ENCODE data around the gene VPS11.

The VPS11 gene

GRCh38 chr11:119087123-119087522 lies 19.5 kb downstream of the VPS11 start:
- Histone ChIP-seq H2BK120ac (ENCODE audit: low read depth, low read length) (no peak overlapping the region), H3K4me2 (ENCODE audit: insufficient read depth, low read length, poor library complexity, severe bottlenecking) (no peak overlapping the region), H2BK12ac (ENCODE audit: low read length) (no peak overlapping the region), H2AK5ac (ENCODE audit: low read depth, low read length) (no peak overlapping the region), H3K36me3 (replicated peaks in 1 of 2; ENCODE audit: control insufficient read depth in 2 of 2, insufficient read depth in 2 of 2, low read length in 2 of 2) (peaks cover 10 to 37% of the 10 kb centered on the region in 2 donors), H3K4ac (ENCODE audit: low read length) (no peak overlapping the region), H3K4me1 (ENCODE audit: control insufficient read depth in 2 of 2, insufficient read depth in 1 of 2, low read depth in 1 of 2, low read length in 2 of 2) (peaks cover 8 to 9% of the 10 kb centered on the region in 2 donors), H3K27me3 (ENCODE audit: control insufficient read depth in 3 of 3, insufficient read depth in 3 of 3, low read depth in 1 of 3, low read length in 3 of 3) (no peaks in the 10 kb centered on the region), H3K79me1 (ENCODE audit: low read depth, low read length) (peaks cover 9% of the 10 kb centered on the region), H3K14ac (ENCODE audit: low read length) (no peak overlapping the region), H2AFZ (ENCODE audit: low read length) (no peak overlapping the region), H3K18ac (ENCODE audit: low read length) (no peak overlapping the region), H3K4me3 (ENCODE audit: low read length in 2 of 2) (no peak overlapping the region), H2BK5ac (ENCODE audit: low read length) (no peak overlapping the region), H4K8ac (ENCODE audit: low read depth, low read length) (no peak overlapping the region), H2BK15ac (ENCODE audit: low read length) (no peak overlapping the region), H3K9me3 (replicated peaks in 1 of 2; ENCODE audit: control insufficient read depth in 2 of 2, insufficient read depth in 1 of 2, low read depth in 1 of 2, low read length in 2 of 2) (no peaks in the 10 kb centered on the region), H3K27ac (replicated peaks; ENCODE audit: low read length) (no peak overlapping the region), H3K9ac (ENCODE audit: low read depth, low read length, poor library complexity) (no peak overlapping the region), H4K91ac (ENCODE audit: low read depth, low read length, poor library complexity) (no peak overlapping the region), H3K23ac (ENCODE audit: low read depth, low read length, poor library complexity) (no peak overlapping the region)
- no peak for DNase-seq (ENCODE audit: low spot score)
- no CpG with 5 or more reads among the region's 6 CpGs for WGBS, 2 donors (ENCODE audit: extremely low coverage in 2 of 2, insufficient read length in 2 of 2, insufficient replicate concordance in 1 of 2)

- no peak overlapping the region for H3K27ac ChIP-seq (replicated peaks; ENCODE audit: low read length)
- no peaks in the 10 kb centered on the region for H3K27me3 ChIP-seq (ENCODE audit: control insufficient read depth in 3 of 3, insufficient read depth in 3 of 3, low read depth in 1 of 3, low read length in 3 of 3)
- no peak overlapping the region for H2BK120ac ChIP-seq (ENCODE audit: low read depth, low read length)
- H3K9ac ChIP-seq (ENCODE audit: low read depth, low read length, poor library complexity) = no peak overlapping the region
- no peak overlapping the region for H2AK5ac ChIP-seq (ENCODE audit: low read depth, low read length)
- H2AFZ ChIP-seq (ENCODE audit: low read length) = no peak overlapping the region
- H4K8ac ChIP-seq (ENCODE audit: low read depth, low read length) = no peak overlapping the region
- no peak for DNase-seq (ENCODE audit: low spot score)
- peaks cover 16 to 41% of the 10 kb centered on the region in 2 donors for H3K36me3 ChIP-seq (replicated peaks in 1 of 2; ENCODE audit: control insufficient read depth in 2 of 2, insufficient read depth in 2 of 2, low read length in 2 of 2)
- H3K4ac ChIP-seq (ENCODE audit: low read length) = no peak overlapping the region
- no peak overlapping the region for H2BK12ac ChIP-seq (ENCODE audit: low read length)
- peaks cover 13% of the 10 kb centered on the region for H3K79me1 ChIP-seq (ENCODE audit: low read depth, low read length)
- H3K4me1 ChIP-seq (ENCODE audit: control insufficient read depth in 2 of 2, insufficient read depth in 1 of 2, low read depth in 1 of 2, low read length in 2 of 2) = peaks cover 15 to 16% of the 10 kb centered on the region in 2 donors
- H3K18ac ChIP-seq (ENCODE audit: low read length) = no peak overlapping the region
- H3K14ac ChIP-seq (ENCODE audit: low read length) = no peak overlapping the region
- H3K4me3 ChIP-seq (ENCODE audit: low read length in 2 of 2) = no peak overlapping the region
- no peak overlapping the region for H2BK15ac ChIP-seq (ENCODE audit: low read length)
- H3K23ac ChIP-seq (ENCODE audit: low read depth, low read length, poor library complexity) = no peak overlapping the region
- no peaks in the 10 kb centered on the region for H3K9me3 ChIP-seq (replicated peaks in 1 of 2; ENCODE audit: control insufficient read depth in 2 of 2, insufficient read depth in 1 of 2, low read depth in 1 of 2, low read length in 2 of 2)
- no CpG with 5 or more reads among the region's 2 CpGs for WGBS, 2 donors (ENCODE audit: extremely low coverage in 2 of 2, insufficient read length in 2 of 2, insufficient replicate concordance in 1 of 2)
- no peak overlapping the region for H4K91ac ChIP-seq (ENCODE audit: low read depth, low read length, poor library complexity)
- no peak overlapping the region for H2BK5ac ChIP-seq (ENCODE audit: low read length)
- H3K4me2 ChIP-seq (ENCODE audit: insufficient read depth, low read length, poor library complexity, severe bottlenecking) = no peak overlapping the region
Observed at GRCh38 chr11:119087747-119088241, 20.2 kb downstream of the VPS11 start.

DNA sequence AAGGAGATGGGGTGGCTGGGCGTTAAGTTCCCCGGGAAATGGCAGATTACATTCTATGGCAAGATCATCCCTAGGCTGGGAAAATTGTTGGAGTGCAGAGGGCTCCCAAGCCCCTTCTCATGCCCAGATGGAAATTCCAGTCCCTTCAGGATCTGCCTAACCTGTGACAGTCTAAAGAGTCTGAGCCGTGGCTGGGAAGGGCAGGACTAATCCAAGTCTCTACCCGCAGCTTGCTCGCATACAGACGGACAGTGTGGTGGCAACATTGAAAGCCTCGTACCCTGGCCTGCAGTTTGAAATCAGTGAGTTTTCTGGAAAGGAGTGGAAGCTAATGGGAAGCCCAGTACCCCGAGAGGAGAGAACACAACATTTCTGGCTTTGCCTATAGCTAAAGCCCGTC lies 20.8 kb downstream of the VPS11 start:
- H3K4me1 ChIP-seq (ENCODE audit: control insufficient read depth in 2 of 2, insufficient read depth in 1 of 2, low read depth in 1 of 2, low read length in 2 of 2) = peaks cover 18 to 22% of the 10 kb centered on the region in 2 donors
- no peak overlapping the region for H3K4me2 ChIP-seq (ENCODE audit: insufficient read depth, low read length, poor library complexity, severe bottlenecking)
- H3K9me3 ChIP-seq (replicated peaks in 1 of 2; ENCODE audit: control insufficient read depth in 2 of 2, insufficient read depth in 1 of 2, low read depth in 1 of 2, low read length in 2 of 2) = no peaks in the 10 kb centered on the region
- H3K9ac ChIP-seq (ENCODE audit: low read depth, low read length, poor library complexity) = no peak overlapping the region
- no peak overlapping the region for H2BK12ac ChIP-seq (ENCODE audit: low read length)
- H2BK120ac ChIP-seq (ENCODE audit: low read depth, low read length) = no peak overlapping the region
- H2BK5ac ChIP-seq (ENCODE audit: low read length) = no peak overlapping the region
- no peak overlapping the region for H3K18ac ChIP-seq (ENCODE audit: low read length)
- no peak overlapping the region for H3K27ac ChIP-seq (replicated peaks; ENCODE audit: low read length)
- peaks cover 23 to 47% of the 10 kb centered on the region in 2 donors for H3K36me3 ChIP-seq (replicated peaks in 1 of 2; ENCODE audit: control insufficient read depth in 2 of 2, insufficient read depth in 2 of 2, low read length in 2 of 2)
- WGBS, 2 donors (ENCODE audit: extremely low coverage in 2 of 2, insufficient read length in 2 of 2, insufficient replicate concordance in 1 of 2) = no CpG with 5 or more reads among the region's 9 CpGs
- no peak overlapping the region for H2AK5ac ChIP-seq (ENCODE audit: low read depth, low read length)
- no peak overlapping the region for H3K4ac ChIP-seq (ENCODE audit: low read length)
- H4K8ac ChIP-seq (ENCODE audit: low read depth, low read length) = no peak overlapping the region
- peaks cover 13% of the 10 kb centered on the region for H3K79me1 ChIP-seq (ENCODE audit: low read depth, low read length)
- no peak overlapping the region for H3K14ac ChIP-seq (ENCODE audit: low read length)
- no peak for DNase-seq (ENCODE audit: low spot score)
- no peak overlapping the region for H3K23ac ChIP-seq (ENCODE audit: low read depth, low read length, poor library complexity)
- no peaks in the 10 kb centered on the region for H3K27me3 ChIP-seq (ENCODE audit: control insufficient read depth in 3 of 3, insufficient read depth in 3 of 3, low read depth in 1 of 3, low read length in 3 of 3)
- no peak overlapping the region for H2BK15ac ChIP-seq (ENCODE audit: low read length)
- H4K91ac ChIP-seq (ENCODE audit: low read depth, low read length, poor library complexity) = no peak overlapping the region
- no peak overlapping the region for H3K4me3 ChIP-seq (ENCODE audit: low read length in 2 of 2)
- no peak overlapping the region for H2AFZ ChIP-seq (ENCODE audit: low read length)

DNA sequence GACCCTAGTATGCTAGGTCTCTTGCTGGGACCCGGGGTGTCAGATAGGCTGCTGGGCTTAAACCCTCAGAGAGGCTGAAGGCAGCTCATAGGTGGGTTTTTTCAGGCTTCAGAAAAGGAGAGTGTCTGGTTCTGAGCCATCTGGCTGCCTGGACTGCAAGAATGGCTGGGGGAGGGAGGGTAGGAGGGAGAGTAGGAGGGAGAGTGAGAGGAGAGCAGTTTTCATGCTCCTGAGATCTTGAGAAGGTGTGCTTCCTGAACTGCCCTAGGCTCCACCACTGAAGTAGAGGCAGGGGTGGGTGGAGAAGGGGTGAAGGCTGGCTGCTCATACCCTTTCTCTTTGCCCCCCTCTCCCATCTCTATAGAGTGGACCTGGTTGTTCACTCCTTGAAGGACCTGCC lies 21.7 kb downstream of the VPS11 start:
- Histone ChIP-seq H3K9ac (ENCODE audit: low read depth, low read length, poor library complexity) (no peak overlapping the region), H3K79me1 (ENCODE audit: low read depth, low read length) (peaks cover 13% of the 10 kb centered on the region), H3K27ac (replicated peaks; ENCODE audit: low read length) (no peak overlapping the region), H3K18ac (ENCODE audit: low read length) (no peak overlapping the region), H3K4me2 (ENCODE audit: insufficient read depth, low read length, poor library complexity, severe bottlenecking) (no peak overlapping the region), H3K9me3 (replicated peaks in 1 of 2; ENCODE audit: control insufficient read depth in 2 of 2, insufficient read depth in 1 of 2, low read depth in 1 of 2, low read length in 2 of 2) (no peaks in the 10 kb centered on the region), H4K91ac (ENCODE audit: low read depth, low read length, poor library complexity) (no peak overlapping the region), H3K4me3 (ENCODE audit: low read length in 2 of 2) (no peak overlapping the region), H3K4ac (ENCODE audit: low read length) (no peak overlapping the region), H2BK15ac (ENCODE audit: low read length) (no peak overlapping the region), H4K8ac (ENCODE audit: low read depth, low read length) (no peak overlapping the region), H3K27me3 (ENCODE audit: control insufficient read depth in 3 of 3, insufficient read depth in 3 of 3, low read depth in 1 of 3, low read length in 3 of 3) (no peaks in the 10 kb centered on the region), H3K4me1 (ENCODE audit: control insufficient read depth in 2 of 2, insufficient read depth in 1 of 2, low read depth in 1 of 2, low read length in 2 of 2) (peaks cover 18 to 25% of the 10 kb centered on the region in 2 donors), H3K23ac (ENCODE audit: low read depth, low read length, poor library complexity) (peak overlapping the region; percentile 58), H2BK5ac (ENCODE audit: low read length) (peak overlapping the region; percentile 42), H3K36me3 (replicated peaks in 1 of 2; ENCODE audit: control insufficient read depth in 2 of 2, insufficient read depth in 2 of 2, low read length in 2 of 2) (peaks cover 26 to 56% of the 10 kb centered on the region in 2 donors), H3K14ac (ENCODE audit: low read length) (no peak overlapping the region), H2AFZ (ENCODE audit: low read length) (no peak overlapping the region), H2BK12ac (ENCODE audit: low read length) (no peak overlapping the region), H2BK120ac (ENCODE audit: low read depth, low read length) (no peak overlapping the region), H2AK5ac (ENCODE audit: low read depth, low read length) (no peak overlapping the region)
- WGBS, 2 donors (ENCODE audit: extremely low coverage in 2 of 2, insufficient read length in 2 of 2, insufficient replicate concordance in 1 of 2) = no CpG with 5 or more reads among the region's 1 CpG
- no peak for DNase-seq (ENCODE audit: low spot score)
